Skeletal muscle tissue (tissue), 4 donors: ENCODE results near the gene TOP2B. TPM values are rescaled to one million over a fixed set of nuclear protein-coding genes. Genes with fewer than 3 reads are reported as not detected.
A peak's percentile ranks its signal among the peaks of the same experiment; 100 is the strongest.

Source experiments
- H3K27ac ChIP-seq: one replicate; pipeline ENCODE4 v1.7.0; 2013; ENCODE audit warnings: mild to moderate bottlenecking, low read depth, low read length, inconsistent platforms
- H3K27me3 ChIP-seq, 3 donors: one replicate each; pipeline ENCODE4 v1.7.0; 2013; ENCODE audit warnings: low read length in 3 of 3; ENCODE audit not compliant: control insufficient read depth in 3 of 3, insufficient read depth in 3 of 3
- H3K36me3 ChIP-seq, 3 donors: one replicate each; pipeline ENCODE4 v1.7.0; 2013; ENCODE audit warnings: low read length in 3 of 3; ENCODE audit not compliant: control insufficient read depth in 3 of 3, insufficient read depth in 3 of 3
- H3K4me1 ChIP-seq, 3 donors: one replicate each; pipeline ENCODE4 v1.7.0; 2013; ENCODE audit warnings: low read length in 3 of 3, mild to moderate bottlenecking in 3 of 3; ENCODE audit not compliant: control insufficient read depth in 3 of 3, insufficient read depth in 3 of 3
- H3K4me3 ChIP-seq, 3 donors: one replicate each; pipeline ENCODE4 v1.7.0; 2013; ENCODE audit warnings: low read length in 3 of 3
- H3K9ac ChIP-seq, 3 donors: one replicate each; pipeline ENCODE4 v1.7.0; 2013; ENCODE audit warnings: low read length in 3 of 3, mild to moderate bottlenecking in 3 of 3, moderate library complexity in 2 of 3, low read depth in 1 of 3
- H3K9me3 ChIP-seq, 3 donors: one replicate each; pipeline ENCODE4 v1.7.0; 2013; ENCODE audit warnings: low read length in 3 of 3; ENCODE audit not compliant: control insufficient read depth in 3 of 3
- total RNA-seq: library from RNA; depleted of rRNA; stranded (reverse); fragments of >200 nt; gene quantifications from one replicate; pipeline ENCODE4 v1.2.3, GENCODE V29; 2014
- donor health status: Osteomylitis.

TOP2B gene
- total RNA-seq, 1 donor from 2014 or later, result 75.2 TPM

- no peak overlapping the region for H3K27ac ChIP-seq
- H3K27me3 ChIP-seq, result no peaks in the 10 kb centered on the region
- H3K4me3 ChIP-seq, result no peak overlapping the region
- H3K36me3 ChIP-seq, result no peaks in the 10 kb centered on the region
- no peak overlapping the region for H3K9ac ChIP-seq
- H3K4me1 ChIP-seq, result no peaks in the 10 kb centered on the region
- H3K9me3 ChIP-seq, result no peaks in the 10 kb centered on the region
Measured at GRCh38 chr3:25674670-25675069, 10.0 kb upstream of the TOP2B start.

GRCh38 chr3:25673738-25674298 is 9.1 kb upstream of the TOP2B start:
- Histone ChIP-seq H3K9me3 (no peaks in the 10 kb centered on the region), H3K9ac (no peak overlapping the region), H3K36me3 (no peaks in the 10 kb centered on the region), H3K27ac (no peak overlapping the region), H3K27me3 (no peaks in the 10 kb centered on the region), H3K4me1 (no peaks in the 10 kb centered on the region), H3K4me3 (no peak overlapping the region)

- Histone ChIP-seq H3K27me3 (no peaks in the 10 kb centered on the region), H3K4me3 (peak overlapping the region; percentile 77 to 89 (median 85)), H3K9ac (peak overlapping the region; percentile 27 to 93 (median 79)), H3K27ac (peak overlapping the region; percentile 90), H3K4me1 (peaks cover 16 to 28% (median 20%) of the 10 kb centered on the region in 3 donors), H3K9me3 (no peaks in the 10 kb centered on the region), H3K36me3 (no peaks in the 10 kb centered on the region)
Measured at GRCh38 chr3:25665315-25666280, 891 bp upstream of the TOP2B start.

GRCh38 chr3:25663869-25664811 is 567 bp downstream of the TOP2B start:
- Histone ChIP-seq H3K4me1 (peaks cover 16 to 28% (median 27%) of the 10 kb centered on the region in 3 donors), H3K36me3 (no peaks in the 10 kb centered on the region), H3K27me3 (no peaks in the 10 kb centered on the region)

GRCh38 chr3:25663347-25663868 is 1.3 kb downstream of the TOP2B start:
- Histone ChIP-seq H3K27me3 (no peaks in the 10 kb centered on the region), H3K9me3 (no peaks in the 10 kb centered on the region), H3K36me3 (no peaks in the 10 kb centered on the region), H3K27ac (peak overlapping the region; percentile 90), H3K9ac (peak overlapping the region; percentile 71 to 93 (median 71)), H3K4me1 (peaks cover 16 to 33% (median 28%) of the 10 kb centered on the region in 3 donors), H3K4me3 (peak overlapping the region; percentile 73 to 84 (median 77))

More at GRCh38 chr3:25663869-25664811, 567 bp downstream of the TOP2B start:
- no peaks in the 10 kb centered on the region for H3K9me3 ChIP-seq
- peak overlapping the region; percentile 77 to 93 (median 88) for H3K9ac ChIP-seq
- H3K4me3 ChIP-seq, result peak overlapping the region; percentile 73 to 84 (median 77)
- peak overlapping the region; percentile 90 for H3K27ac ChIP-seq

GRCh38 chr3:25662736-25663320 is 1.9 kb downstream of the TOP2B start:
- Histone ChIP-seq H3K9ac (peak overlapping the region; percentile 71 to 93 (median 71)), H3K4me3 (peak overlapping the region; percentile 73 to 84 (median 77)), H3K9me3 (no peaks in the 10 kb centered on the region), H3K27me3 (no peaks in the 10 kb centered on the region), H3K4me1 (peaks cover 16 to 33% (median 28%) of the 10 kb centered on the region in 3 donors), H3K27ac (peak overlapping the region; percentile 90), H3K36me3 (no peaks in the 10 kb centered on the region)

GRCh38 chr3:25661694-25662437 is 2.8 kb downstream of the TOP2B start:
- no peak overlapping the region for H3K27ac ChIP-seq
- H3K9ac ChIP-seq, result peak overlapping the region in 2 of 3 donors; percentile 54 to 71
- H3K27me3 ChIP-seq, result no peaks in the 10 kb centered on the region

GRCh38 chr3:25658836-25659235 is 5.9 kb downstream of the TOP2B start:
- no peaks in the 10 kb centered on the region for H3K36me3 ChIP-seq
- H3K27me3 ChIP-seq, result no peaks in the 10 kb centered on the region
- H3K4me1 ChIP-seq, result peaks cover 9 to 35% (median 27%) of the 10 kb centered on the region in 3 donors
- no peak overlapping the region for H3K9ac ChIP-seq
- H3K9me3 ChIP-seq, result no peaks in the 10 kb centered on the region
- H3K27ac ChIP-seq, result no peak overlapping the region
- H3K4me3 ChIP-seq, result no peak overlapping the region

More at GRCh38 chr3:25661694-25662437, 2.8 kb downstream of the TOP2B start:
- H3K9me3 ChIP-seq, result no peaks in the 10 kb centered on the region
- H3K4me3 ChIP-seq, result peak overlapping the region in 2 of 3 donors; percentile 73 to 77
- no peaks in the 10 kb centered on the region for H3K36me3 ChIP-seq
- peaks cover 16 to 34% (median 28%) of the 10 kb centered on the region in 3 donors for H3K4me1 ChIP-seq
